ENCODE measurements around the gene ABRAXAS1. TPM values are rescaled to one million over a fixed set of nuclear protein-coding genes. Genes with fewer than 3 reads are reported as not detected.
"Not testable (repeated sequence)": the region's sequence is repeated elsewhere in the genome, so short reads cannot be mapped to it uniquely, and the experiment has no call there.

The ABRAXAS1 gene
- polyA plus RNA-seq (2012; ENCODE audit: missing spikeins): 11.7 TPM

DNA sequence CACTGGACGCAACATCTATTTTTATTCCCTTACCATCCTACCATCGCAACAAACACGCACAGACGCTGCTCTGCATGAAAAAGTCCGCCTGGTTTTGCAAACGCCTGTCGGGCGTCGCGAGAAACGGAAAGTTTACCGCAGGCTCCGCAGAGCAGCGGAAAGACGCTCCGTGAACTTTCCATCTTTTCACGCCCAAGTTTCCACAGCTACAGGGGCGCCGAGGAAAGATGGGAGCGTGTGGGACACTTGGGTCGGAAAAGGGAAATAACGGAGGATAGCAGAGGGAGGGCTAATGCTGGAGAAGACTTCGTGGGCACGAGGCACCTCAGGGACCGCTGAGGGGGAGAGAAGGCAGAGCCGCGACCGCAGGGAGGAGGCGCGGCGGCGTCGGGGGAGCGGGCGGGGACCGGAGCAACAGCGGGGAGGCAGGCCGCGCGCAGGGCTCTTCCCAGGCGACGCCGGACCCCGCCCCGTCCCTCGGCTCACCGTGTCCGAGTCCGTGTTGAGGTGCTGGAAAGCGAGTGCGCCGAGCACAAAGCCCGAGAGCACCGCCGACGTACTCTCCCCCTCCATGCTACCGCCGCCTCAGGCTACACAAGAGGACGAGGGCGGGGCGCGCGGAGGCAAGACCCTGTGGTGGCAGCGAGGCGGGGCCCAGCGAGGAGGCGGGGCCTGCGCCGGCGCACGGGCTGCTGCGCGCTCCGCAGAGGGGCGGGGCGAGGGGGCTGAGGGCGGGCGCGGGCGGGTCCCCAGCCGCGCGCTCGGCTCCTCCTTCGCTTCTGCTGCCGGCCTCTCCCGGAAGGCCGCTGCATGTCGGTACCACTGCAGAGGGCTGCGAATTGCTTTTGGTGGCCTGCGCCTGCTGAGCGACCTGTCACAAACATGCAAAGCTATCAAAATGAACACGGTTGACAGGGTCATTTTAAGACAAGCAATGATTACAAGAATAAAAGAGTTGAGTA is at the start of gene ABRAXAS1:
TSS of gene ABRAXAS1 (minus strand) at position 601 of the 962 bp plus-strand sequence. CDS start at position 573, 28 bp downstream.
- FAIRE-seq (peak; percentile 94), DNase-seq (ENCODE audit: insufficient read length) (peak; percentile 92)

DNA sequence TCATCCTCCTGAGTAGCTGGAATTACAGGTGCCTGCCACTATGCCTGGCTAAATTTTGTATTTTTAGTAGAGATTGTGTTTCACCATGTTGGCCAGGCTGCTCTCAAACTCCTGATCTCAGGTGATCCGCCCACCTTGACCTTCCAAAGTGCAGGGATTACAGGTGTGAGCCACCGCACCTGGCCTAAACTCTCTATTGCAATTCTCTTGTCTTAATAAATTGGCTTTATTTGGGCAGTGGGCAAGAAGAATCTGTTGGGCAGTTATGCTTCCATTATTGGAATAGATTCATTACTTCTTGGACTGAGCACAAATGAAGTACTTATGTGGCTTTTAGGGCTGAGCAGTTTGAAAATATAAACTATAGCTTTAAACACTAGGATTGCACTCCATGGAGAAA is 42.8 kb upstream of the ABRAXAS1 start:
- TF ChIP-seq POLR2A (IDR thresholded peaks at IDR 0.05; ENCODE audit: low read depth, low read length) (no peak), POLR2AphosphoS5 (IDR thresholded peaks at IDR 0.05; ENCODE audit: low read depth, low read length) (no peak), TAF1 (IDR thresholded peaks at IDR 0.05; ENCODE audit: borderline replicate concordance, low read depth, low read length) (no peak)
- DNase-seq (ENCODE audit: insufficient read length) (no peak), FAIRE-seq (no peak)

More for the DNA sequence above, at the start of gene ABRAXAS1:
- TF ChIP-seq TAF1 (IDR thresholded peaks at IDR 0.05; ENCODE audit: borderline replicate concordance, low read depth, low read length): peak; percentile 61
- TF ChIP-seq POLR2A (IDR thresholded peaks at IDR 0.05; ENCODE audit: low read depth, low read length): peak; percentile 88
- peak; percentile 84; the same call in 1 of the 2 replicates for TF ChIP-seq POLR2AphosphoS5 (IDR thresholded peaks at IDR 0.05; ENCODE audit: low read depth, low read length)

DNA sequence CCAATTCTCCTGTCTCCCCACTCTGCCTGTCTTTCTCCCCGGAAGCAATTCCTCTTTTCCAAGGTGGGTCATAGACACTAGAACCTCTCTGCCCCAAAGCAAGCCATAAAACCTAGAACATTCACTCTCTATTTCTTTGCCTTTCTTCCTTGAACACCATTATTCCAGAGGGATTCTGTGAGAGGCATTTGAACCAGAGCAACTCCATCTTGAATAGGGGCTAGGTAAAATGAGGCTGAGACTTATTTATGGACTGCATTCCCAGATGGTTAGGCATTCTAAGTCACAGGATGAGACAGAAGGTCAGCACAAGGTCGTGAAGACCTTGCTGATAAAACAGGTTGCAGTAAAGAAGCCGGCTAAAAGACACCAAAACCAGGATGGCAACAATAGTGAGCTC is 37.3 kb upstream of the ABRAXAS1 start:
- TF ChIP-seq POLR2A (IDR thresholded peaks at IDR 0.05; ENCODE audit: low read depth, low read length) (no peak), POLR2AphosphoS5 (IDR thresholded peaks at IDR 0.05; ENCODE audit: low read depth, low read length) (no peak), TAF1 (IDR thresholded peaks at IDR 0.05; ENCODE audit: borderline replicate concordance, low read depth, low read length) (no peak)
- DNase-seq (ENCODE audit: insufficient read length) (no peak), FAIRE-seq (no peak)

DNA sequence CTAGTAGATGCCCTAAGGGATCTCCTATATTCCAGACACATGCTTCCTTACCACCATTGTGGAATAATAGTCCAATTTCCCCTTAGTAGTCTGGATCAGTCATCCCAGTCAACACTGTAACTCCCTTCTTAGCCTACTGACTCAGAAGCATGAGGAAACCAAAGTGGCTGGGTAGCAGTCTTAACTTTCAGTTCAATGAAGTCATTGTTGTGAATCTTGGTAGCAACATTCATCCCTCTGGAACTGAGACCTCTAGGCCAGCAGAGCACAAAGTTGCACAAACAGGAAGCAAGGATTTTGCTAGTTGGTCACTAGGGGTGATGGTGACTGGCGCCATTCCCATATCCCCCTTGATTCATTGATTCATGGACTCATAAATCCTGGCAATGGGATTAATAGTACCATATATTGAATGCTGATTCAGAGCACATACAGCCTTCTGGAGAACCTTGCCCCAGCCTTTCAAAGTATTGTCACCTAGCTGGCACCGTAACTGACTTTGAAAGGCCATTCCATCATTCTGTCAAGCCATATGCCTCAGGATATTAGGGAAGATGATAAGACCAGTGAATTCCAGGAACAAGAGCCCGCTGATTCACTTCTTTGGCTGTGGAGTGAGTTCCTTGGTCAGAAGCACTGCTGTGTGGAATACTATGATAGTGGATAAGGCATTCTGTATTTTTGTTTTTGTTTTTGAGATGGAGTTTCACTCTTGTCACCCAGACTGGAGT is 31.3 kb upstream of the ABRAXAS1 start:
- FAIRE-seq (no peak), DNase-seq (ENCODE audit: insufficient read length) (no peak)
- TF ChIP-seq POLR2A (IDR thresholded peaks at IDR 0.05; ENCODE audit: low read depth, low read length): no peak
- no peak for TF ChIP-seq TAF1 (IDR thresholded peaks at IDR 0.05; ENCODE audit: borderline replicate concordance, low read depth, low read length)
- TF ChIP-seq POLR2AphosphoS5 (IDR thresholded peaks at IDR 0.05; ENCODE audit: low read depth, low read length): no peak

DNA sequence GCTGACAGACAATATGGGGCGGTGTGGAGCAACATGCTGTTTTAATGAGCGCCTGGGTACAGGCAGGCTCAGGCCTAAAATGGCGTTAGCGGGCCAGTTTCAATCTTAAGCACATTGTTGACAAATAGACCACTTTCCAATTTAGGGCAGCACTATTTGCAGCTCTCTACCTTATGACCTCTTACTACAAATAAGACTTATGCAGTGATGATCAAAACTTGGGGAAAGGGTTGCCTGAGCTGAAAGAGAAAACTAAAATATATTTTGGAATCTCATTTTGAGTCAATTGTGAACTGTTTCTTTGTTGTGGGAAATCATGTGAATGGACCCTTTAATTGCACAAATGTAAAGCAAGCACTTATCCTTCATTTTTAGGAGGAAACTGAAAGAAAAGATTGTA is 25.5 kb upstream of the ABRAXAS1 start:
- DNase-seq (ENCODE audit: insufficient read length) (no peak), FAIRE-seq (no peak)

DNA sequence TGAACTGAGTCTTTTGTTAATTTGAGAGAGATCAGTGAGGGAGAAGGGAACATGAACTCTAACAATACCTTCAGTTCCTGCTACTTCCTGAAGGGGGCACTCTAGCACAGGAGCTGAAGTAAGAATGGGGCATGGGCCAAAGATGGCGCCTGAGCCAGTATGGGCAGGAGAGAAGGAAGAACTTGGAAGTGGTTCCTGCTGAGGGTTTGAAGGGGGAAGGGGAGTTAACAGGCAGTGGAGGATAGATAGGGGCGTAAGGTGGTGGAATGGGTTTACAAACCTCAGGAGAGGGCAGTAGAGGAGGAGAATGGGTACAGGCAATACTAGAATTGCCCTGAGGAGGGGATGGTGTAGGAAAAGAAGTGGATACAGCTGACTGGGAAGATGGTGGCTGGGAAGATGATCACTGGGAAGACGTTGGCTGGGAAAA is 24.3 kb upstream of the ABRAXAS1 start:
- DNase-seq (ENCODE audit: insufficient read length) (peak; percentile 23), FAIRE-seq (peak; percentile 66)

More for the DNA sequence above, 25.5 kb upstream of the ABRAXAS1 start:
- TF ChIP-seq TAF1 (IDR thresholded peaks at IDR 0.05; ENCODE audit: borderline replicate concordance, low read depth, low read length) (no peak), POLR2AphosphoS5 (IDR thresholded peaks at IDR 0.05; ENCODE audit: low read depth, low read length) (no peak), POLR2A (IDR thresholded peaks at IDR 0.05; ENCODE audit: low read depth, low read length) (no peak)

DNA sequence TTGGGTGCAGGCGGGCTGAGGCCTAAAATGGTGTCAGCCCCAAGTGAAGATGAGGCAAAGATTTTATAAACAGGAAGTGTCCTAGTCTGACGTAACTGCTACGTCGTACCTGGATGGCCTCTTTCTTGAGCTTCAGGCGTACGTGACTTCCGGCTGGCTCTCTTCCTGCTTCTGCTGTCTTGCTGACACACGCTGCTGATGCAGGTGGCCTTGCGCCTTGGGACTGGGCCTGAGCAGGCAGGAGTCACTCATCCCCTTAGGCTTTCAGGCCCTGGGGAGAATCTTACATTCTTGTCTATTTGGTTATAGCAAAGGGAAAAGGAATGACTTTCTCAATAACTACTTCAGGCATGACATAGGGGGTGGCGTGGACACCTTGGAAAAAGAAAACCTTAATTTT is 20.1 kb upstream of the ABRAXAS1 start:
- DNase-seq (ENCODE audit: insufficient read length) (no peak), FAIRE-seq (no peak)
- no peak for TF ChIP-seq POLR2A (IDR thresholded peaks at IDR 0.05; ENCODE audit: low read depth, low read length)
- TF ChIP-seq TAF1 (IDR thresholded peaks at IDR 0.05; ENCODE audit: borderline replicate concordance, low read depth, low read length): no peak
- no peak for TF ChIP-seq POLR2AphosphoS5 (IDR thresholded peaks at IDR 0.05; ENCODE audit: low read depth, low read length)

DNA sequence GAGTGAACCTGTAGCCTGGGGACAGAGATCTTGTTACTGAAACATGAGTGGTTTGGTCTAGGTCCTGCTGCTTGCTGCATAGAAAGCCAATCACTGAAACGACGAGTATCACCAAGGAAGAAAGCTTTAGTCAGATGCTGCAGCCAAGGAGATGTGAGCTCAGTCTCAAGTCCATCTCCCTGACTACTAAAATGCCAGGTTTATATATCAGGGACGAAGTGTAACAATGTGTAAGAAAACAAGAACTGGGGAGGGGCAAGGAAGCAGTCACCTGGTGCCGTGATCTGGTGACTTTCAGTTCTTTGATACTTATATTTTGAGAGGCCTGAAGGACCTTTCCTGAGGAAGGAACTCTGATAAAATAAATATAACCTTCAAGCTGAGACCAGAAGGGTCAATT is 19.6 kb upstream of the ABRAXAS1 start:
- DNase-seq (ENCODE audit: insufficient read length) (no peak), FAIRE-seq (no peak)
- TF ChIP-seq POLR2A (IDR thresholded peaks at IDR 0.05; ENCODE audit: low read depth, low read length) (no peak), POLR2AphosphoS5 (IDR thresholded peaks at IDR 0.05; ENCODE audit: low read depth, low read length) (no peak), TAF1 (IDR thresholded peaks at IDR 0.05; ENCODE audit: borderline replicate concordance, low read depth, low read length) (no peak)

DNA sequence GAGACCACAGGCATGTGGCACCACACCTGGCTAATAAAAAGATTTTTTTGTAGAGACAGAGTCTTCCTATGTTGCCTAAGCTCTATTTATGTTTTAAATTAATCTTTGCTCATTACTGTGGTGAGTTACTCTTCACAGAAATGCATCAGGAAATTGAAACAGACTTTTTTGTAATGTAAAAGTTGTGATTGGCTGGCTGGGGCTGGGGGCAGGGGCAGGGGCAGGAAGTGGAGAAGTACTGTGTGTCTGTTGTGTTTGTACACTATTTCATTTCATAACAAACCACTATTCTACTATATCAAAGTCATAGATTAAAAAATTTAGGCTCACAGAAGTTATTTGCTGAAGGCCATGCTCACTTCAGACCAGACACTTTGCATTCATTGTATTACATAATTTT is 19.1 kb upstream of the ABRAXAS1 start:
- FAIRE-seq (no peak), DNase-seq (ENCODE audit: insufficient read length) (no peak)
- TF ChIP-seq POLR2AphosphoS5 (IDR thresholded peaks at IDR 0.05; ENCODE audit: low read depth, low read length) (no peak), POLR2A (IDR thresholded peaks at IDR 0.05; ENCODE audit: low read depth, low read length) (no peak), TAF1 (IDR thresholded peaks at IDR 0.05; ENCODE audit: borderline replicate concordance, low read depth, low read length) (no peak)

DNA sequence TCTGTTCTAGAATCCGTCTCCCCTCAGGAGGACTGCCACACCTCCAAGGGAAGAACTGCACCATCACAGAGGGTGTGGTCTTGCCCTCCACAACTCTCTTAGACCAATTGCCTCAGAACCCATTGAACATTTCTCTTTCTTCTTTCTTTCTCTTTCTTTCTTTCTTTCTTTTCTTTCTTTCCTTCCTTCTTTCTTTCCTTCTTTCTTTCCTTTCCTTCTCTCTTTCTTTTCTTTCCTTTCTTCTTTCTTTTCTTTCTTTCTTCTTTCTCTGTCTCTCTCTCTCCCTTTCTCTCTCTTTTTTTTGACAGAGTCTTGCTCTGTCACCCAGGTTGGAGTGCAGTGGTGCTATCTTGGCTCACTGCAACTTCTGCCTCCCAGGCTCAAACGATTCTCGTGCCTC is 16.8 kb upstream of the ABRAXAS1 start:
- FAIRE-seq; DNase-seq (ENCODE audit: insufficient read length): not testable (repeated sequence)

DNA sequence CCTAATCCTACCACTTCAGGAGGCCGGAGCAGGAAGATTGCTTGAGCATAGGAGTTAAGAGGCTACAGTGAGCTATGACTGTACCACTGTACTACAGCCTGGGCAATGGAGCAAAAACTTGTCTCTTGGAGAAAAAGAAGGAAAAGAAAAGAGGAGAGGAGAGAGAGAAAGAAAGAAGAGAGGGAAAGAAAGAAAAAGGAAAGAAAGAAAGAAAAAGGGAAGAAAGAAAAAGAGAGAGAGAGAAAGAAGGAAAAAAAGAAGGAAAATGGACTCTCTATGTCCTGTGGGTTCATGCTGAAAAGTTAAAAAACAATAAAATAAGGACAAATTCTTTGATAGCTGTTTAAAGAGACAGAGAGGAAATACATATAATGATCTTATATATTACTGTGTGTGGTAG is 13.3 kb upstream of the ABRAXAS1 start:
- DNase-seq (ENCODE audit: insufficient read length) (no peak), FAIRE-seq (no peak)
- TF ChIP-seq POLR2A (IDR thresholded peaks at IDR 0.05; ENCODE audit: low read depth, low read length) (no peak), TAF1 (IDR thresholded peaks at IDR 0.05; ENCODE audit: borderline replicate concordance, low read depth, low read length) (no peak), POLR2AphosphoS5 (IDR thresholded peaks at IDR 0.05; ENCODE audit: low read depth, low read length) (no peak)

DNA sequence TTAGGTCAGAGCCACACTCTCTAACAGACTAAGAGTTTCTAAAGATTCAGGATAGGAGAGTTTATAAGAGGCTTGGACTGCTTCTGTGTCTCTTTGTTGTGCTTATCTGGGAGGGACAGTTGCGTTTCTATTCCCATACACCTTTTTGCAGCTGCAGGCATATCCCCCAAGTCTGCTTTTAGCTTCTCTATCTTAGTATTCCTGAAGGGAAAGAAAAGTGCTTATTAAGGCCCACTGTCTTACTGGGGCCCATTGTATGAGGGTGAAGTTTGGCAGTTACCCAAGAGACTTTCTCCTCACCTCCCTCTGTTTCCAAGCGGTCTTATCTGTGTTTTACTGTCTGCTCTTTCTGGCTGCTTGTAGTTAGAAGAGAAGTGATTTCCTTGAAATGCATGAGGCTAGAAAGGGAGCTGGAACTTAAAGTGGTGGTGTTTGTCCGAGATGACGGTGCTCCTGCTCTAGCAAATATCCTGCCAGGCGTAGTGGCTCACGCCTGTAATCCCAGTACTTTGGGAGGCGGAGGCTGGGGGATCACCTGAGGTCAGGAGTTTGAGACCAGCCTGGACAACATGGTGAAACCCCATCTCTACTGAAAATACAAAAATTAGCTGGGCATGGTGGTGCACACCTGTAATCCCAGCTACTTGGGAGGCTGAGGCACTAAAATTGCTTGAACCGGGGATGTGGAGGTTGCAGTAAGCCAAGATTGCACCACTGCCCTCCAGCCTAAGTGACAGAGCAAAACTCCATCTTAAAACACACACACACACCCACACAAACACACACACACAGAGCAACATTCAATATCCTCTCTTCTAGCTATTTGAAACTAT is 11.4 kb upstream of the ABRAXAS1 start:
- not testable (repeated sequence) for DNase-seq (ENCODE audit: insufficient read length); FAIRE-seq
